HG03066 (cell line): ENCODE measurements around the gene CRYGA.
"Not testable (repeated sequence)": the region's sequence is repeated elsewhere in the genome, so short reads cannot be mapped to it uniquely, and the experiment has no call there.

Experiments
- ATAC-seq: cut with Tn5 transposase; IDR thresholded peaks from one replicate; pipeline ENCODE4 v1.9.1; 2021; ENCODE audit warnings: low read depth; ENCODE audit not compliant: unreplicated experiment

CRYGA gene

DNA sequence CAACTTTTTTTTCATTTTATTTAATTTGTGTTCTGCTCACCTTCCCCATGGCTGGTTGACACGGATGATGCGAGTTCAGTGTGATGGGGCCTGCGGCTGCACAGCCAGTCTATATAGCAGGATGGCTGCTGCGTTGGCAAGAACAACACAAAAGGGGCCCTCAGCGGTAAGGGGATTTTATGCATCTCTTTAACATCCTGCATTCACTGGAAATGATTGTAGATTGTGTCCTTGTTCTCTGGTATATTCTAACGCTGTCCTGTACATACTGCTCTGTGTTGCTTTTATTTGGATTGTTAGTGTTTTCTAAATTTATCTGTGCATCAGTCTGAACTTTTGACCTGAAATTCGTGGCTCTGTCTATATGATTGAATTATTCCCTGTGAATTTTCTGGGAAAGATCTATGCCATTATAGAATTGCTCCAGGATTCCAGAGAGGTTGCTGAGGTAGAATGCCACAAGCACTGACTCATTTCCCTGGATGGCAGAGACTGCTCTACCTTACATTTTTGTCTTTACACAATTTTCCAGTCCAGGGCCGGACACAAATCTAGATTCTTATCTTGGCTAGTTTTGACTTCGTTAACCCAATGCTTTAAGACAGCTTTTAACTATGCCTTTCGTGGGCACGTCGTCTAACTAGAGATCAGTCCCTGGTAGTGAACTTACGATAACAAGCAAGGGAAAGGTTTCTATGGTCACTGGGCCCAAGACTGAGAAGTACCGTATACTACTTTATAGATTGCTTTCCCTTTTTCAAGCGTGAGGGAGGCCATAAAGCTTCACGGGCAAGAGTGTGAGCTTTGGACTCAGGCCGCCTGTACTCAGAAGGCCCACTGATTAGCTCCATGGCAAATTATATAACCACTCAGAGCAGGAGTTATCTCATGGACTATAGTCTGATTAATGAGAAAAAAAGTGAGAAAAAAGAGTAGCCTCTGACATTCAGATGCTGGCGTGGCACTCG lies 33.4 kb downstream of the CRYGA start, which contains the start of gene CRYGC:
CRYGC (minus strand) TSS at position 85 of the 968 bp plus-strand sequence; CDS start at position 49, 36 bp downstream.
- no peak for ATAC-seq

DNA sequence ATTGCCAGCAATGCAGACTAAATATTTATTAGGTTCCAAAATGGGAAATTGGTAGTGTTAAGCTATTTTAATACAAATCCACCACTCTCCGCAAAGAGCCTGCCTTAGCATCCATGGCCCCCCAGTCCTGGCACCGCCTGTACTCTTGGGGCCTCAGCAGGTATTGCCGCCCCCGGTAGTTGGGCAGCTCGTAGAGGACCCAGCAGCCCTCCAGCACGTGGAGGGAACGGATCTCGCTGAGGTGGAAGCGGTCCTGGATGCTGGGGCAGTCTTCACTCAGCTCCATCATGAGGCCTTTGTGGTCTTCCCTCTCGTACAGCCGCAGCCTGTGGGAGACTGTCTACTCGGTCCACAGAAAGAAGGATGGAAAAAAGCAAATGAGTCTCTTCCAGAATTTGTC lies 35.3 kb downstream of the CRYGA start:
- no peak for ATAC-seq

DNA sequence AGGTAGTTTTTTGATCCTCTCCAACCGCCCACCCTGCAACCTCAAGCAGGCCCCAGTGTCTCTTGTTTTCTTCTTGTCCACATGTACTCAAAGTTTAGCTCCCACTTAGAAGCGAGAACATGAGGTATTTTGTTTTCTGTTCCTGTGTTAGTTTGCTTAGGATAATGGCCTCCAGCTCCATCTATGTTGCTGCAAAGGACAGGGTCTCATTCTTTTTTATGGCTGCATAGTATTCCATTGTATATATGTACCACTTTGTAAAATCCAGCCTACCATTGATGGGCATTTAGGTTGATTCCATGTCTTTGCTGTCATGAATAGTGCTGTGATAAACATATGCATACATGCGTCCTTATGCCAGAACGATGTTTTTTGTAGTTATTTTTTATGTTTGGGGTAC lies 36.3 kb downstream of the CRYGA start:
- ATAC-seq: no peak

GRCh38 chr2:208125251-208125650 lies 38.1 kb downstream of the CRYGA start:
- no peak for ATAC-seq

GRCh38 chr2:208124013-208124715 lies 39.2 kb downstream of the CRYGA start, which contains the start of gene CRYGD:
TSS of gene CRYGD (minus strand) at chr2:208124524. CDS start at chr2:208124473, 51 bp downstream.
- not testable (repeated sequence) for ATAC-seq

- ATAC-seq: no peak
These were observed 41.1 kb downstream of the CRYGA start for GRCh38 chr2:208122248-208122647.

- no peak for ATAC-seq
These were observed 44.5 kb downstream of the CRYGA start for GRCh38 chr2:208118918-208119317.

- not testable (repeated sequence) for ATAC-seq
These were observed 46.0 kb downstream of the CRYGA start for GRCh38 chr2:208117390-208117789.

DNA sequence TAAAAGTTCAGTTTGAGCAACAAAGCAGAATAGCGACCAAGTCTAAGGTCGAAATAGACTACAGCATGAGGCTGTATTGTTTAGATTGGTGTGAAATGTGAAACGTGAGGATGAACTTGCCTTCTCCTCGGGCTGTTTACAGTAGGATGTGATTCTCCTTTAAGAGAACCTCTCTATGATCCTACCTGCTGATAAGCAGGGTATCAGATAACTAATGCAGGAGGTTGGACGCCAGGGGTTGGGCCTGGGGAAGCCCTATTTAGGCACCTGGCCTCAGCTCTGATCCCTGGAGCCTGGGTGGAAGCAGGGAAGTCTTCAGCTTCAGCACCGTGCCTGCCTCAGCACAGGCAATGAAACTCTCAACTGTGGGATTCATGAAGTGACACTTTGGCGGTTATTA lies 50.4 kb downstream of the CRYGA start:
- ATAC-seq: no peak

GRCh38 chr2:208112273-208112745 lies 51.1 kb downstream of the CRYGA start:
- ATAC-seq: not testable (repeated sequence)
